K562 (cell line): Measurements from ENCODE around the gene TFAP2A. TPM values are rescaled to one million over a fixed set of nuclear protein-coding genes. Genes with fewer than 3 reads are reported as not detected.

ENCODE experiments used
- ATAC-seq: fragments of 200-7000 bp; cut with Tn5 transposase; 3 replicates; pipeline ENCODE4 v1.9.1; 2020; ENCODE audit warnings: moderate library complexity
- BruUV-seq: library from RNA; stranded (reverse); fragments of 400-500 nt; replicated peaks from 2 replicates; lab custom pipeline; 2021; lab: Mats Ljungman, UMichigan
- CTCF ChIA-PET: fragments of 300-600 bp; formaldehyde crosslinking; extraction: SDS; loops from one replicate; lab custom pipeline; 2021; ENCODE audit warnings: low intra/inter-chr PET ratio; lab: Yijun Ruan, JAX
- POLR2A ChIA-PET: fragments of 300-600, 350-650 bp; sonication (Branson Sonifier 250); formaldehyde crosslinking; extraction: SDS; loops from one replicate; lab custom pipeline; 2021; ENCODE audit warnings: antibody characterized with exemption, inconsistent platforms; lab: Yijun Ruan, JAX
- DNase-seq, 4 experiments: peaks; one replicate each; pipeline versions ENCODE4 v3.0.0 to v3.0.0-alpha.2; 2011 to 2018; ENCODE audit warnings: low spot score in 3 of 4, mixed read lengths in 3 of 4; ENCODE audit errors: extremely low read depth in 1 of 4
- FAIRE-seq: peaks from 2 replicates; lab custom pipeline; 2011; peaks lifted over from hg19 to GRCh38; lab: Jason Lieb, UNC
- H2AFZ ChIP-seq: 2 replicates; pipeline ENCODE4 v1.6.0; 2011; ENCODE audit warnings: low read depth, low read length, control low read depth, inconsistent platforms
- H3K27ac ChIP-seq: fragments of 200-600 bp; 3 replicates; pipeline ENCODE4 v1.8.0; 2011; ENCODE audit warnings: low read depth, mild to moderate bottlenecking, control low read depth, inconsistent platforms, low read length, moderate library complexity, mixed read lengths; ENCODE audit errors: extremely low read depth
- H3K27me3 ChIP-seq, 2 experiments: fragments of 300-600 bp in 1 of 2; 2 replicates in 1 of 2; 3 replicates in 1 of 2; pipeline versions ENCODE4 v1.6.0 to v1.8.0; 2011; ENCODE audit warnings: inconsistent platforms in 2 of 2, low read length in 2 of 2, mild to moderate bottlenecking in 1 of 2, mixed read lengths in 1 of 2, moderate library complexity in 1 of 2; ENCODE audit not compliant: control insufficient read depth in 2 of 2, insufficient read depth in 2 of 2
- H3K36me3 ChIP-seq: fragments of 300-600 bp; 3 replicates; pipeline ENCODE4 v1.8.0; 2011; ENCODE audit warnings: mild to moderate bottlenecking, low read length, inconsistent platforms; ENCODE audit not compliant: control insufficient read depth, insufficient read depth
- H3K4me1 ChIP-seq, 2 experiments: fragments of 200-600 bp in 1 of 2; replicated peaks in 1 of 2; 2 replicates in 1 of 2; 3 replicates in 1 of 2; pipeline versions ENCODE4 v1.5.1 to v1.8.0; 2011; ENCODE audit warnings: inconsistent platforms in 2 of 2, low read length in 2 of 2, mild to moderate bottlenecking in 1 of 2, mixed read lengths in 1 of 2, moderate library complexity in 1 of 2; ENCODE audit not compliant: control insufficient read depth in 2 of 2, insufficient read depth in 2 of 2
- H3K4me2 ChIP-seq: 2 replicates; pipeline ENCODE4 v1.6.1; 2011; ENCODE audit warnings: low read length, control low read depth, inconsistent platforms, mixed read lengths; ENCODE audit not compliant: insufficient read depth
- H3K4me3 ChIP-seq: fragments of 200-600 bp; sonication (generic), shearing (Covaris generic); 2 replicates; pipeline ENCODE4 v1.5.1; 2016; ENCODE audit warnings: control low read depth, inconsistent platforms
- H3K79me2 ChIP-seq: fragments of 200-600 bp; 3 replicates; pipeline ENCODE4 v1.8.0; 2011; ENCODE audit warnings: low read length, inconsistent platforms; ENCODE audit not compliant: control insufficient read depth, insufficient read depth
- H3K9ac ChIP-seq, 2 experiments: 2 replicates each; pipeline versions ENCODE4 v1.6.0 to v1.6.1; 2011; ENCODE audit warnings: low read depth in 2 of 2, low read length in 2 of 2, control low read depth in 1 of 2, inconsistent platforms in 1 of 2, mild to moderate bottlenecking in 1 of 2, mixed read lengths in 1 of 2; ENCODE audit not compliant: insufficient read depth in 1 of 2
- H3K9me1 ChIP-seq: one replicate; pipeline ENCODE4 v1.6.0; 2011; ENCODE audit warnings: inconsistent platforms, mild to moderate bottlenecking, low read length, moderate library complexity; ENCODE audit not compliant: control insufficient read depth, insufficient read depth
- H3K9me3 ChIP-seq: replicated peaks from 2 replicates; pipeline ENCODE4 v1.5.1; 2011; ENCODE audit warnings: low read depth, low read length, inconsistent platforms; ENCODE audit not compliant: control insufficient read depth, insufficient read depth
- H4K20me1 ChIP-seq: replicated peaks from 2 replicates; pipeline ENCODE4 v1.6.1; 2011; ENCODE audit warnings: low read length, inconsistent platforms, mixed read lengths; ENCODE audit not compliant: control insufficient read depth, insufficient read depth
- ATF1 ChIP-seq, 2 experiments: fragments of 450-650 bp in 1 of 2; IDR thresholded peaks; 2 replicates each; pipeline ENCODE4 v1.6.1; 2016; ENCODE audit warnings: missing compliant biosample characterization in 1 of 2, missing genetic modification characterization in 1 of 2
- DNMT1 ChIP-seq: fragments of 450-650 bp; IDR thresholded peaks from 2 replicates; pipeline ENCODE4 v1.6.1; 2016; ENCODE audit warnings: antibody characterized with exemption, mild to moderate bottlenecking
- EGR1 ChIP-seq: fragments of 450-650 bp; conservative IDR thresholded peaks from 2 replicates; pipeline ENCODE4 v1.6.1; 2017; ENCODE audit warnings: mild to moderate bottlenecking
- FIP1L1 ChIP-seq: fragments of 200-400 bp; formaldehyde crosslinking; IDR thresholded peaks from 2 replicates; pipeline ENCODE4 v1.6.1; 2018; ENCODE audit warnings: mild to moderate bottlenecking, low read depth, low read length; ENCODE audit not compliant: poor library complexity, severe bottlenecking
- HEY1 ChIP-seq: fragments of 250-450 bp; sonication (Bioruptor Pico); IDR thresholded peaks from 2 replicates; pipeline ENCODE4 v1.5.0; 2020; ENCODE audit warnings: mild to moderate bottlenecking, moderate library complexity, borderline replicate concordance
- NEUROD1 ChIP-seq: fragments of 150-350 bp; IDR thresholded peaks from 2 replicates; pipeline ENCODE4 v1.6.1; 2014; ENCODE audit warnings: borderline replicate concordance, low read length, low read depth; ENCODE audit not compliant: partially characterized antibody
- PTBP1 ChIP-seq: fragments of 200-400 bp; formaldehyde crosslinking; IDR thresholded peaks from 2 replicates; pipeline ENCODE4 v1.6.1; 2017; ENCODE audit warnings: low read depth, low read length
- RBFOX2 ChIP-seq: fragments of 200-400 bp; formaldehyde crosslinking; IDR thresholded peaks from 2 replicates; pipeline ENCODE4 v1.6.1; 2017; ENCODE audit warnings: low read depth, mild to moderate bottlenecking, low read length, moderate library complexity
- RFX1 ChIP-seq: fragments of 450-650 bp; IDR thresholded peaks from 2 replicates; pipeline ENCODE4 v1.6.1; 2016; ENCODE audit warnings: mild to moderate bottlenecking, moderate library complexity
- TBP ChIP-seq: optimal IDR thresholded peaks from 2 replicates; pipeline ENCODE3; 2011; ENCODE audit warnings: low read depth, low read length, improper control_type of control experiment
- TEAD1 ChIP-seq, 2 experiments: fragments of 450-650 bp in 1 of 2; sonication (generic) in 1 of 2; formaldehyde crosslinking; IDR thresholded peaks; 2 replicates each; pipeline versions ENCODE4 v1.4.0 to v1.8.0; 2020 to 2022; ENCODE audit warnings: mild to moderate bottlenecking in 2 of 2, missing genetic modification reagents in 1 of 2
- TSC22D4 ChIP-seq: fragments of 450-650 bp; IDR thresholded peaks from 2 replicates; pipeline ENCODE4 v1.6.1; 2016; ENCODE audit warnings: missing genetic modification characterization, missing biosample characterization, control low read depth
- ZNF146 ChIP-seq: IDR thresholded peaks from one replicate; pipeline ENCODE4 v1.6.1; 2018; ENCODE audit warnings: missing compliant biosample characterization; ENCODE audit not compliant: unreplicated experiment
- ZNF3 ChIP-seq: fragments of 250-450 bp; sonication (Bioruptor Pico); IDR thresholded peaks from 2 replicates; pipeline ENCODE4 v1.5.0; 2021; ENCODE audit warnings: mild to moderate bottlenecking, moderate library complexity
- ZNF57 ChIP-seq: fragments of 450-650 bp; formaldehyde crosslinking; IDR thresholded peaks from 2 replicates; pipeline ENCODE4 v1.4.0; 2020; ENCODE audit warnings: mild to moderate bottlenecking, moderate library complexity
- WGBS: fragments of 100-300 bp; shearing (Covaris generic); methylation state at CpG from one replicate; pipeline ENCODE4 v1.1.6; 2016; ENCODE audit warnings: low coverage, mixed read lengths; ENCODE audit not compliant: insufficient coverage; ENCODE audit errors: missing lambda C conversion rate; 5-methylcytosine and 5-hydroxymethylcytosine counted together
- in situ Hi-C: fragments of 300-500 bp; cut with MboI; formaldehyde crosslinking; loops from 4 replicates; pipeline ENCODE4 v1.15.0; 2018; ENCODE audit warnings: inconsistent platforms, mixed read lengths
- intact Hi-C: fragments of 100-400 bp; cut with micrococcal nuclease; formaldehyde crosslinking; loops from 2 replicates; pipeline ENCODE4 v1.14.2; 2022
- polyA plus RNA-seq, 8 experiments: library from polyadenylated mRNA; depleted of rRNA in 4 of 8; stranded (reverse) in 5 of 8; unstranded in 3 of 8; fragments of >200 nt; fragmentation: Nextera tagmentation in 2 of 8; fragmentation: Illumina TruSeq in 1 of 8; extraction: Ambion mirVana in 2 of 8; extraction: Trizol in 1 of 8; gene quantifications; 2 replicates each; pipeline versions ENCODE4 v1.2.1 to v1.2.3, GENCODE V29; 2011 to 2014; ENCODE audit warnings: inconsistent platforms in 1 of 8, missing spikeins in 1 of 8
- total RNA-seq, 7 experiments: library from RNA; depleted of rRNA in 6 of 7; stranded (reverse); fragments of >200 nt in 6 of 7; fragmentation: Illumina TruSeq in 2 of 7; extraction: Trizol in 2 of 7; gene quantifications; 2 replicates each; pipeline versions ENCODE4 v1.2.1 to v1.2.3, GENCODE V29; 2011 to 2021; ENCODE audit warnings: low replicate concordance in 1 of 7
- TF ChIP-seq, protein P1 (sequence below): sonication (generic); formaldehyde crosslinking; IDR thresholded peaks from 2 replicates; pipeline ENCODE4 v1.8.0; 2022; ENCODE audit warnings: missing genetic modification reagents, mild to moderate bottlenecking, borderline replicate concordance
- TF ChIP-seq, protein P2 (sequence below): sonication (generic); formaldehyde crosslinking; IDR thresholded peaks from 2 replicates; pipeline ENCODE4 v1.8.1; 2023; ENCODE audit warnings: mild to moderate bottlenecking, missing genetic modification reagents
- TF ChIP-seq, protein P3 (sequence below), 2 experiments: fragments of 450-650 bp in 1 of 2; sonication (generic) in 1 of 2; formaldehyde crosslinking in 1 of 2; IDR thresholded peaks in 1 of 2; conservative IDR thresholded peaks in 1 of 2; 2 replicates each; pipeline versions ENCODE4 v1.6.1 to v1.8.1; 2016 to 2023; ENCODE audit warnings: mild to moderate bottlenecking in 2 of 2, moderate library complexity in 2 of 2, inconsistent platforms in 1 of 2, missing genetic modification reagents in 1 of 2

Gene TFAP2A
- total and polyA plus RNA-seq, 9 of the 15 experiments (the other 6 are each of a cell fraction or from before 2014, with no cell fraction given): 0.14 to 0.53 (median 0.19) TPM; not detected in 1

DNA sequence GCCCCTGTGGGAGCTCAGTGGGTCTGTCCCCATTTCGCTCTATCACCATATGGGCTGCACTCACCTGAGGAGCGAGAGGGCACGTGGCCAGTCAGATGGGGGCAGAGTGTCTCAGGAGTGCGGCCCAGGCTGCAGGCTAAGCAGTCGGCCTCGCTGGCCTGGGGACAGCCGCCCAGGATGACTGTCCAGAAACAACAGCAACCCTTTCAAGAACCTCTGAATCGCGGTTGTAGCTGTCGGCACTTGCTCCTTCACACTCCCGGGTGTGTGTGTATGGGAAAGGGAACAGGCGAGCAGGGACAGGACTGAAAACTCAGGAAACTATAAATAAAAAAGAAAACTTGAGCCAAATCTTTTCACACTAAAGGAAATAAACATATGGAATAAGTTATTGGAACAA lies 63.1 kb downstream of the TFAP2A start:
- 85% methylated on average over 12 of the region's 12 CpGs for WGBS
- BruUV-seq: no TSS peak

More for the DNA sequence above, 63.1 kb downstream of the TFAP2A start:
- Histone ChIP-seq H3K9me1 (no peaks in the 10 kb centered on the region), H3K36me3 (no peaks in the 10 kb centered on the region), H3K27ac (no peak overlapping the region), H2AFZ (peak overlapping the region; percentile 30; the same call in 1 of the 2 replicates), H3K27me3 (no peaks in the 10 kb centered on the region), H4K20me1 (no peaks in the 10 kb centered on the region), H3K4me3 (no peak overlapping the region), H3K9me3 (no peaks in the 10 kb centered on the region), H3K9ac (0 out of 4 replicates have a peak overlapping the region, but pooled peaks of 1 of the 2 experiments have one; percentile 11), H3K4me1 (peaks cover 10 to 11% of the 10 kb centered on the region in 2 experiments), H3K4me2 (no peak overlapping the region), H3K79me2 (no peaks in the 10 kb centered on the region)
- no peak for FAIRE-seq
- TF ChIP-seq, protein P1, sequence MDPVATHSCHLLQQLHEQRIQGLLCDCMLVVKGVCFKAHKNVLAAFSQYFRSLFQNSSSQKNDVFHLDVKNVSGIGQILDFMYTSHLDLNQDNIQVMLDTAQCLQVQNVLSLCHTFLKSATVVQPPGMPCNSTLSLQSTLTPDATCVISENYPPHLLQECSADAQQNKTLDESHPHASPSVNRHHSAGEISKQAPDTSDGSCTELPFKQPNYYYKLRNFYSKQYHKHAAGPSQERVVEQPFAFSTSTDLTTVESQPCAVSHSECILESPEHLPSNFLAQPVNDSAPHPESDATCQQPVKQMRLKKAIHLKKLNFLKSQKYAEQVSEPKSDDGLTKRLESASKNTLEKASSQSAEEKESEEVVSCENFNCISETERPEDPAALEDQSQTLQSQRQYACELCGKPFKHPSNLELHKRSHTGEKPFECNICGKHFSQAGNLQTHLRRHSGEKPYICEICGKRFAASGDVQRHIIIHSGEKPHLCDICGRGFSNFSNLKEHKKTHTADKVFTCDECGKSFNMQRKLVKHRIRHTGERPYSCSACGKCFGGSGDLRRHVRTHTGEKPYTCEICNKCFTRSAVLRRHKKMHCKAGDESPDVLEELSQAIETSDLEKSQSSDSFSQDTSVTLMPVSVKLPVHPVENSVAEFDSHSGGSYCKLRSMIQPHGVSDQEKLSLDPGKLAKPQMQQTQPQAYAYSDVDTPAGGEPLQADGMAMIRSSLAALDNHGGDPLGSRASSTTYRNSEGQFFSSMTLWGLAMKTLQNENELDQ (CRISPR knock-in tag): no peak
- TF ChIP-seq RBFOX2 (no peak), ZNF146 (CRISPR knock-in tag) (no peak), ATF1 (CRISPR knock-in tag; IDR thresholded peaks at IDR 0.05) (no peak), ATF1 (tag; IDR thresholded peaks at IDR 0.05) (no peak), TEAD1 (CRISPR knock-in tag; IDR thresholded peaks at IDR 0.05) (no peak), PTBP1 (no peak), NEUROD1 (no peak), TSC22D4 (tag) (no peak), EGR1 (no peak), HEY1 (CRISPR knock-in tag) (no peak), ZNF57 (no peak), RFX1 (no peak), DNMT1 (no peak), TBP (no peak), FIP1L1 (no peak), ZNF3 (CRISPR knock-in tag) (no peak)
- TF ChIP-seq, protein P2, sequence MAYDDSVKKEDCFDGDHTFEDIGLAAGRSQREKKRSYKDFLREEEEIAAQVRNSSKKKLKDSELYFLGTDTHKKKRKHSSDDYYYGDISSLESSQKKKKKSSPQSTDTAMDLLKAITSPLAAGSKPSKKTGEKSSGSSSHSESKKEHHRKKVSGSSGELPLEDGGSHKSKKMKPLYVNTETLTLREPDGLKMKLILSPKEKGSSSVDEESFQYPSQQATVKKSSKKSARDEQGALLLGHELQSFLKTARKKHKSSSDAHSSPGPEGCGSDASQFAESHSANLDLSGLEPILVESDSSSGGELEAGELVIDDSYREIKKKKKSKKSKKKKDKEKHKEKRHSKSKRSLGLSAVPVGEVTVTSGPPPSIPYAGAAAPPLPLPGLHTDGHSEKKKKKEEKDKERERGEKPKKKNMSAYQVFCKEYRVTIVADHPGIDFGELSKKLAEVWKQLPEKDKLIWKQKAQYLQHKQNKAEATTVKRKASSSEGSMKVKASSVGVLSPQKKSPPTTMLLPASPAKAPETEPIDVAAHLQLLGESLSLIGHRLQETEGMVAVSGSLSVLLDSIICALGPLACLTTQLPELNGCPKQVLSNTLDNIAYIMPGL (CRISPR knock-in tag): no peak
- TF ChIP-seq, protein P3, sequence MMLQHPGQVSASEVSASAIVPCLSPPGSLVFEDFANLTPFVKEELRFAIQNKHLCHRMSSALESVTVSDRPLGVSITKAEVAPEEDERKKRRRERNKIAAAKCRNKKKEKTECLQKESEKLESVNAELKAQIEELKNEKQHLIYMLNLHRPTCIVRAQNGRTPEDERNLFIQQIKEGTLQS (IDR thresholded peaks at IDR 0.05): no peak
- TF ChIP-seq, protein P3 (CRISPR knock-in tag; conservative IDR thresholded peaks at IDR 0.05): no peak
- CTCF ChIA-PET: no interaction called here
- POLR2A ChIA-PET: interaction anchor here (2.6 kb wide), 1 partner anchor 8 kb away, joined by 7 read pairs; no protein-coding TSS in a partner anchor
- intact Hi-C loops: no loop called here
- no peak for ATAC-seq
- in situ Hi-C loops: no loop called here
- DNase-seq: no peak
